ENCODE data around the gene ECD. TPM values are rescaled to one million over a fixed set of nuclear protein-coding genes. Genes with fewer than 3 reads are reported as not detected.

Gene ECD
- total RNA-seq: 10 to 100 TPM; 22.9 to 57.8 (median 32.9) TPM

DNA sequence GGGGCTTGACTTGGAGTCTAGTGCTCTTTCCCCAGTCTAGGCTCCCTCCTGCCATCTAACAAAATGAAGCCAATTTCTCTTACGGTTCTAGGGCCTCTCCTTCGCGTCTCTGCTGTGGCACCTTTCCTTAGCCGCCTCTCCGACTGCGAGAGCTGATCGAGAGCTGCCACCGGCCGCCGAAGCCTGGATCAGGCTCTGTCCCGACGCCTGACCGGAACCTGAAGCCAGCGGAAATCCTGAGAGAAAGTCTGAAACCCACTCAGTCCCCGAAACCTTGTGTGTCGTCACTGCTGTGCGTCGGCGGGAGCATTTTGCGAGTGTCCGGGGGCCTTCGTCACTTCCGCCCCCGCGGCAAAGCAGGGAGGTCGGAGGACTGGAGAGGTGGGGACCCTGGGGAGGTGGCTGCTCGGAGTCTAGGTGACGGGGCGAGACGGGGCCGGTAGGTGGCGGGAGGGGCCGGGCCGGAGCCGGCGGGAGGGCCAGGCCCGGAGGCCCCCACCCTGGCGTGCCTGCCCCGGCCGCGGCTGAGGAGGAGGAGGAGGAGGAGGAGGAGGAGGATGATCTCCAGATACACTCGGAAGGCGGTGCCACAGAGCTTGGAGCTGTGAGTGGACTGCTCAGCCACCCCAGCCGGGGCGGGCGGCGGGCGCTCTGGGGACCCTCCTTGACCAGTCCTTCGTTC is at the start of gene ECD, which contains the start of gene FAM149B1:
TSS of gene ECD (minus strand) at position 226 of the 682 bp plus-strand sequence. CDS start 4,071 bp downstream, outside the sequence.
TSS of gene FAM149B1 (plus strand) at position 337 of the 682 bp plus-strand sequence. CDS start at position 558, 221 bp downstream.
- no peaks in the 10 kb centered on the region for H3K27me3 ChIP-seq
- DNase-seq: peak; percentile 94 to 96 (median 94)
- peak within 1 kb of the TSS; percentile 87 to 95 (median 92) for H3K27ac ChIP-seq
- peaks cover 0 to 4% (median 0%) of the 10 kb centered on the region in 3 donors for H3K36me3 ChIP-seq
- H3K4me3 ChIP-seq: peak within 1 kb of the TSS; percentile 65 to 86 (median 74)
- H3K9me3 ChIP-seq: no peaks in the 10 kb centered on the region
- H3K4me1 ChIP-seq: peaks cover 0 to 15% (median 2%) of the 10 kb centered on the region in 4 donors
- TF ChIP-seq POLR2A (IDR thresholded peaks at IDR 0.05): peak; percentile 87 to 92
- TF ChIP-seq, protein P1, sequence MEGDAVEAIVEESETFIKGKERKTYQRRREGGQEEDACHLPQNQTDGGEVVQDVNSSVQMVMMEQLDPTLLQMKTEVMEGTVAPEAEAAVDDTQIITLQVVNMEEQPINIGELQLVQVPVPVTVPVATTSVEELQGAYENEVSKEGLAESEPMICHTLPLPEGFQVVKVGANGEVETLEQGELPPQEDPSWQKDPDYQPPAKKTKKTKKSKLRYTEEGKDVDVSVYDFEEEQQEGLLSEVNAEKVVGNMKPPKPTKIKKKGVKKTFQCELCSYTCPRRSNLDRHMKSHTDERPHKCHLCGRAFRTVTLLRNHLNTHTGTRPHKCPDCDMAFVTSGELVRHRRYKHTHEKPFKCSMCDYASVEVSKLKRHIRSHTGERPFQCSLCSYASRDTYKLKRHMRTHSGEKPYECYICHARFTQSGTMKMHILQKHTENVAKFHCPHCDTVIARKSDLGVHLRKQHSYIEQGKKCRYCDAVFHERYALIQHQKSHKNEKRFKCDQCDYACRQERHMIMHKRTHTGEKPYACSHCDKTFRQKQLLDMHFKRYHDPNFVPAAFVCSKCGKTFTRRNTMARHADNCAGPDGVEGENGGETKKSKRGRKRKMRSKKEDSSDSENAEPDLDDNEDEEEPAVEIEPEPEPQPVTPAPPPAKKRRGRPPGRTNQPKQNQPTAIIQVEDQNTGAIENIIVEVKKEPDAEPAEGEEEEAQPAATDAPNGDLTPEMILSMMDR (IDR thresholded peaks at IDR 0.05): peak; percentile 2 to 45 (median 30)

DNA sequence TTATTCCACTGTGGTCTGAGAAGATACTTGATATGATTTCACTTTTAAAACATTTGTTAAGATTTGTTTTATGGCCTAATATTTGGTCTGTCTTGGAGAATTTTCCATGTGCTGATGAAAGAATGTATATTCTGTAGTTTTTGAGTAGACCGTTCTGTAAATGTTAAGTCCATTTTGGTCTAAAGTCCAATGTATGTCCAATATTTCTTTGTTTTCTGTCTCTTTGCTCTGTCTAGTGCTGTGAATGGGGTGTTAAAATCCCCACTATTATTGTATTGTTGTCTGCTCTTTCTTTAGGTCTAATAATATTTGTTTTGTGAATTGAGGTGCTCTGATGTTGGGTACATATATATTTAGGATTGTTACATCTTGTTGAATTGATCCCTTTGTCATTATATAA is 47.9 kb upstream of the ECD start:
- Histone ChIP-seq H3K27ac (no peak overlapping the region), H3K9me3 (no peaks in the 10 kb centered on the region), H3K4me3 (no peak overlapping the region), H3K27me3 (no peaks in the 10 kb centered on the region), H3K4me1 (no peaks in the 10 kb centered on the region), H3K36me3 (peaks cover 0 to 10% (median 0%) of the 10 kb centered on the region in 3 donors)
- TF ChIP-seq POLR2A (IDR thresholded peaks at IDR 0.05): no peak
- TF ChIP-seq, protein P1 (IDR thresholded peaks at IDR 0.05): no peak
- no peak for DNase-seq

DNA sequence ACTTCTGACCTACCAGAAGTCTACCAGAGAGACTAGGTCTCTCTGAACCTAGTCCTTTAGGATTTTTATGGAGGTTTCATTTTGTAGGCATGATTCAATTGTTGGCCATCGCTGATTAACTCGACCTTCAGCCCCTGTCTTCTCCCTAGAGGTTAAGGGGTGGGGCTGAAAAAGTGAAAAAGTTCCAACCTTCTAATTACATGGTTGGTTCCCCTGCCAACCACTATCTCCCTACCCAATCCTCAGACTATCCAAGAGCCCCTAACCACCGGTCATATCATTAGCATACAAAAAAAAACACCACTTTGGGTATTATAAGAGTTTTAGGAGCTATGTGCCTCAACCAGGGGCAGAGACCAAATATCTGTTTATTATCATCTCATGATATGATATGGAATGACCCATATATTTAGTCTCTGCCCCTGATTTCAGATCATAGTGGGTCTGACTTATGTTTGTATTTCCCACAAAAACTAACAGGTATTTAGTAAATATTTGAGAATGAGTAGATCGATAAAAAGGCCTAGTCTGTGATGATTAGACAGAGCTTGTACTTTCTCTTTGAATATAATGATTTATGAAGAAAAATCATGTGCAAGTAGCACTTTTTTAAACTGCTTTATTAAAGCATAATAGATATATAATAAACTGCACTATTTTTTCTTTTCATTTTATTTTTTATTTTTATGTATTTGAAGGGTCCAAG is 43.5 kb upstream of the ECD start:
- TF ChIP-seq, protein P1 (IDR thresholded peaks at IDR 0.05): no peak
- TF ChIP-seq POLR2A (IDR thresholded peaks at IDR 0.05): no peak
- no peak overlapping the region for H3K27ac ChIP-seq
- no peaks in the 10 kb centered on the region for H3K27me3 ChIP-seq
- peaks cover 0 to 10% (median 0%) of the 10 kb centered on the region in 3 donors for H3K36me3 ChIP-seq
- H3K4me1 ChIP-seq: no peaks in the 10 kb centered on the region
- H3K4me3 ChIP-seq: no peak overlapping the region
- H3K9me3 ChIP-seq: no peaks in the 10 kb centered on the region
- no peak for DNase-seq

DNA sequence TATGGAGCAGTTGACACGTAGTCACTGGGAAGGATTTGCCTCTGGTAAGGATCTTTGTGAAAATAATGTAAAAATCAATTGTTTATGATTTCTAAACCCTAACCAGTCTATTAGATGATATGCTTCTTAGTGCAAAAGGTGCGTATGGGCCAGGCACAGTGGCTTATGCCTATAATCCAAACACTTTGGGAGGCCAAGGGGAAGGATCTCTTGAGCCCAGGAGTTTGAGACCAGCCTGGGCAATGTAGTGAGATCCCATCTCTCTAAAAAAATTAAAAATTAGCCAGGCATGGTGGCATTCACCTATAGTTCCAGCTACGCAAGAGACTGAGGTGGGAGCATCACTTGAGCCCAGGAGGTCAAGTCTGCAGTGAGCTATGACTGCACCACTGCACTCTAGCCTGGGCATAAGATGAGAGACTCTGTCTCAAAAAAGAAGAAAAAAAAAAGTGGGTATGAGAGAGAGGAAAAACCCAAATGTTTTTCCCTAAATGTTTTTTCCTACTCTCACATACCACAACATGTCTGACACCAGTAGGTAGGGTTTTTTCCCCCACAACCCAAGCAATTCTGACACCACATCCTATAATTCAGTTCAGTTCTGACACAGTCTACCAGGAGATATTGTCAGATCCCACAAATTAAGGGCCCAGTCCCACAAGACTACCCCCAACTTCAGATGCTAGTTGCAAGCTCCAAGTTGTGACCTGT is 42.7 kb upstream of the ECD start:
- Histone ChIP-seq H3K9me3 (no peaks in the 10 kb centered on the region), H3K36me3 (peaks cover 0 to 10% (median 0%) of the 10 kb centered on the region in 3 donors), H3K27ac (no peak overlapping the region), H3K4me1 (no peaks in the 10 kb centered on the region), H3K27me3 (no peaks in the 10 kb centered on the region), H3K4me3 (no peak overlapping the region)
- TF ChIP-seq, protein P1 (IDR thresholded peaks at IDR 0.05): no peak
- no peak for TF ChIP-seq POLR2A (IDR thresholded peaks at IDR 0.05)
- no peak for DNase-seq

DNA sequence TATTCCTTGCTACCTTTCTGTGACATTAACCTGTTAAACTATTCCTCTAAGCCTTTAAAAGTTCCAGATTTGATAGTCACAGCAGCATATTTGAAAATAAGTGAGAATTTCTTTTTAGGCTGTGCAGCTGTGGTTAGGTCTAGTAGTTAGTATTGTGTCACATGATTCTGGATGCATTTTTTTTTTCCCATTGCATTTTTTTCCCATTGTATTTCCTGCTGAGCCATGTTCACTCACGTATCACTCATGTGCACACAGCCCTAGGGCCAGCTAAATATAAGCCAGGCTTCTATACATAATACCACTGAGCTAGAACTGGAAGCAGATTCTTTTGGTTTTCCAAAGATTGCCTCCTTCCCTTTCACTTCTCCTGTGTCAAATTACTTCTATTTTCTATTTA is 41.9 kb upstream of the ECD start:
- H3K27me3 ChIP-seq: no peaks in the 10 kb centered on the region

More for the DNA sequence above, 41.9 kb upstream of the ECD start:
- TF ChIP-seq POLR2A (IDR thresholded peaks at IDR 0.05): no peak
- TF ChIP-seq, protein P1 (IDR thresholded peaks at IDR 0.05): no peak
- H3K27ac ChIP-seq: no peak overlapping the region
- H3K4me3 ChIP-seq: no peak overlapping the region
- no peak for DNase-seq
- H3K9me3 ChIP-seq: no peaks in the 10 kb centered on the region
- H3K36me3 ChIP-seq: peaks cover 0 to 10% (median 0%) of the 10 kb centered on the region in 3 donors
- no peaks in the 10 kb centered on the region for H3K4me1 ChIP-seq
